HepG2 (cell line): ENCODE results near the gene HSPA6. TPM values are rescaled to one million over a fixed set of nuclear protein-coding genes. Genes with fewer than 3 reads are reported as not detected.
"Not testable (repeated sequence)": the region's sequence is repeated elsewhere in the genome, so short reads cannot be mapped to it uniquely, and the experiment has no call there.

Experiments
- ATAC-seq: fragments of 200-7000 bp; cut with Tn5 transposase; 3 replicates; pipeline ENCODE4 v1.9.1; 2020; ENCODE audit warnings: mild to moderate bottlenecking, moderate library complexity
- BruUV-seq: library from RNA; stranded (reverse); fragments of 400-500 nt; replicated peaks from 2 replicates; lab custom pipeline; 2021; lab: Mats Ljungman, UMichigan
- CTCF ChIA-PET: fragments of 300-600 bp; formaldehyde crosslinking; extraction: SDS; loops from one replicate; lab custom pipeline; 2021; ENCODE audit warnings: low total read pairs, inconsistent platforms, low intra/inter-chr PET ratio; lab: Yijun Ruan, JAX
- POLR2A ChIA-PET: fragments of 350-600 bp; sonication (Branson Sonifier 250); formaldehyde crosslinking; loops from one replicate; lab custom pipeline; 2020; ENCODE audit warnings: antibody characterized with exemption, inconsistent platforms; lab: Yijun Ruan, JAX
- DNase-seq: peaks from one replicate; pipeline ENCODE4 v3.0.0-alpha.2; 2015; ENCODE audit warnings: low spot score
- FAIRE-seq: peaks from 3 replicates; lab custom pipeline; 2011; peaks lifted over from hg19 to GRCh38; lab: Jason Lieb, UNC
- H2AFZ ChIP-seq: one replicate; pipeline ENCODE4 v1.6.1; 2011; ENCODE audit warnings: low read length, inconsistent platforms
- H3K27ac ChIP-seq: fragments of 300-600 bp; 3 replicates; pipeline ENCODE4 v1.8.0; 2011; ENCODE audit warnings: mixed run types, mild to moderate bottlenecking, mixed read lengths, low read length, inconsistent platforms; ENCODE audit not compliant: insufficient read depth; ENCODE audit errors: extremely low read length
- H3K27me3 ChIP-seq, 2 experiments: fragments of 200-600 bp in 1 of 2; 2 replicates in 1 of 2; 3 replicates in 1 of 2; pipeline versions ENCODE4 v1.6.0 to v1.8.0; 2011; ENCODE audit warnings: low read length in 2 of 2, mild to moderate bottlenecking in 2 of 2, moderate library complexity in 2 of 2, inconsistent platforms in 1 of 2; ENCODE audit not compliant: insufficient read depth in 2 of 2, control insufficient read depth in 1 of 2
- H3K36me3 ChIP-seq, 2 experiments: fragments of 200-600 bp in 1 of 2; replicated peaks in 1 of 2; 2 replicates in 1 of 2; 3 replicates in 1 of 2; pipeline versions ENCODE4 v1.5.1 to v1.8.0; 2011; ENCODE audit warnings: low read length in 2 of 2, inconsistent platforms in 1 of 2; ENCODE audit not compliant: insufficient read depth in 2 of 2, control insufficient read depth in 1 of 2
- H3K4me1 ChIP-seq: 2 replicates; pipeline ENCODE4 v1.5.1; 2012; ENCODE audit warnings: low read length, inconsistent platforms; ENCODE audit not compliant: insufficient read depth
- H3K4me2 ChIP-seq: 2 replicates; pipeline ENCODE4 v1.6.0; 2011; ENCODE audit warnings: low read depth, low read length, inconsistent platforms
- H3K4me3 ChIP-seq, 3 experiments: fragments of 200-600 bp in 1 of 3; sonication (generic), shearing (Covaris generic) in 1 of 3; replicated peaks in 1 of 3; 2 replicates each; pipeline ENCODE4 v1.5.1; 2011 to 2016; ENCODE audit warnings: low read length in 3 of 3, inconsistent platforms in 2 of 3, low read depth in 2 of 3, mild to moderate bottlenecking in 2 of 3, control low read depth in 1 of 3, mixed read lengths in 1 of 3; ENCODE audit not compliant: insufficient read depth in 1 of 3
- H3K79me2 ChIP-seq: one replicate; pipeline ENCODE4 v1.6.1; 2011; ENCODE audit warnings: low read length, inconsistent platforms; ENCODE audit not compliant: insufficient read depth
- H3K9ac ChIP-seq: 2 replicates; pipeline ENCODE4 v1.6.0; 2011; ENCODE audit warnings: mild to moderate bottlenecking, low read depth, low read length, inconsistent platforms; ENCODE audit not compliant: insufficient read depth
- H3K9me3 ChIP-seq: 2 replicates; pipeline ENCODE4 v1.5.1; 2012; ENCODE audit warnings: mild to moderate bottlenecking, low read length
- H4K20me1 ChIP-seq: 2 replicates; pipeline ENCODE4 v1.6.0; 2011; ENCODE audit warnings: inconsistent platforms, mild to moderate bottlenecking, low read length, moderate library complexity; ENCODE audit not compliant: insufficient read depth
- WGBS: methylation state at CpG from one replicate; pipeline ENCODE4 v1.1.6; 2017; ENCODE audit warnings: low lambda C conversion rate; 5-methylcytosine and 5-hydroxymethylcytosine counted together
- in situ Hi-C: cut with HindIII; loops from 2 replicates; pipeline ENCODE4 v1.10.0; 2017; ENCODE audit warnings: low pct_unique_long_range_greater_than_20kb; ENCODE audit not compliant: extremely low pct_ligation_motif_present
- intact Hi-C: fragments of 100-400 bp; cut with micrococcal nuclease; formaldehyde crosslinking; loops from one replicate; pipeline ENCODE4 v1.10.0; 2022; ENCODE audit not compliant: unreplicated experiment
- polyA plus RNA-seq, 8 experiments: library from polyadenylated mRNA; depleted of rRNA in 3 of 8; stranded (reverse) in 7 of 8; unstranded in 1 of 8; fragments of >200 nt; fragmentation: Illumina TruSeq in 4 of 8; extraction: Trizol in 4 of 8; gene quantifications; 2 replicates each; pipeline versions ENCODE4 v1.2.1 to v1.2.3, GENCODE V29; 2011 to 2016; ENCODE audit warnings: low read depth in 4 of 8, missing spikeins in 1 of 8, mixed read lengths in 1 of 8; ENCODE audit not compliant: insufficient read depth in 1 of 8
- total RNA-seq, 5 experiments: library from RNA; depleted of rRNA; stranded (reverse); fragments of >200 nt; fragmentation: Illumina TruSeq; extraction: Trizol; gene quantifications; 2 replicates each; pipeline ENCODE4 v1.2.3, GENCODE V29; 2016; ENCODE audit warnings: low read depth in 1 of 5

HSPA6 gene
- total and polyA plus RNA-seq, 2 of the 13 experiments (the other 11 are each of a cell fraction or from before 2014, with no cell fraction given), result 0.07 TPM; not detected in 1

GRCh38 chr1:161547995-161548741 lies 23.8 kb downstream of the HSPA6 start:
- WGBS, result 26% methylated on average over 7 of the region's 8 CpGs
- in situ Hi-C loops, intact Hi-C loops, DNase-seq, H3K9ac ChIP-seq, H3K27me3 ChIP-seq, POLR2A ChIA-PET, H3K9me3 ChIP-seq, H3K36me3 ChIP-seq, CTCF ChIA-PET, H3K79me2 ChIP-seq, FAIRE-seq, H2AFZ ChIP-seq, BruUV-seq, H4K20me1 ChIP-seq, H3K4me3 ChIP-seq, ATAC-seq, H3K4me1 ChIP-seq, H3K4me2 ChIP-seq, H3K27ac ChIP-seq: not testable (repeated sequence)

- DNase-seq, BruUV-seq, H3K4me3 ChIP-seq, H3K36me3 ChIP-seq, H4K20me1 ChIP-seq, FAIRE-seq, ATAC-seq, intact Hi-C loops, H3K4me1 ChIP-seq, CTCF ChIA-PET, H3K79me2 ChIP-seq, H3K9ac ChIP-seq, H3K27ac ChIP-seq, POLR2A ChIA-PET, in situ Hi-C loops, H3K27me3 ChIP-seq, H2AFZ ChIP-seq, H3K4me2 ChIP-seq, H3K9me3 ChIP-seq: not testable (repeated sequence)
- 0% methylated on average over 1 of the region's 2 CpGs for WGBS
Observed at GRCh38 chr1:161548749-161549406, 24.5 kb downstream of the HSPA6 start.
